HEK293 (cell line): Measurements from ENCODE around the gene SBF2.
A peak's percentile ranks its signal among the peaks of the same experiment; 100 is the strongest.

Experiments
- BCL11B ChIP-seq: fragments of 450-650 bp; formaldehyde crosslinking; IDR thresholded peaks from 2 replicates; pipeline ENCODE4 v1.5.1; 2016; ENCODE audit warnings: low read depth, missing biosample characterization, missing genetic modification characterization
- KLF1 ChIP-seq: fragments of 450-650 bp; formaldehyde crosslinking; IDR thresholded peaks from 2 replicates; pipeline ENCODE4 v1.5.1; 2016; ENCODE audit warnings: missing biosample characterization, missing genetic modification characterization
- KLF16 ChIP-seq: fragments of 450-650 bp; formaldehyde crosslinking; IDR thresholded peaks from 2 replicates; pipeline ENCODE4 v1.5.1; 2017; ENCODE audit warnings: missing biosample characterization, missing genetic modification characterization
- KLF17 ChIP-seq: fragments of 450-650 bp; formaldehyde crosslinking; IDR thresholded peaks from 2 replicates; pipeline ENCODE4 v1.5.1; 2016; ENCODE audit warnings: missing biosample characterization, missing genetic modification characterization
- KLF8 ChIP-seq: fragments of 450-650 bp; formaldehyde crosslinking; IDR thresholded peaks from 2 replicates; pipeline ENCODE4 v1.5.1; 2016; ENCODE audit warnings: missing biosample characterization, missing genetic modification characterization
- KLF9 ChIP-seq: fragments of 450-650 bp; formaldehyde crosslinking; IDR thresholded peaks from 2 replicates; pipeline ENCODE4 v1.5.1; 2016; ENCODE audit warnings: missing biosample characterization, missing genetic modification characterization, low read depth
- PRDM10 ChIP-seq: fragments of 450-650 bp; formaldehyde crosslinking; IDR thresholded peaks from 2 replicates; pipeline ENCODE4 v1.5.1; 2016; ENCODE audit warnings: missing biosample characterization, missing genetic modification characterization
- PRDM2 ChIP-seq: fragments of 450-650 bp; formaldehyde crosslinking; IDR thresholded peaks from 2 replicates; pipeline ENCODE4 v1.5.1; 2016; ENCODE audit warnings: missing biosample characterization, missing genetic modification characterization, borderline replicate concordance
- TRIM28 ChIP-seq: IDR thresholded peaks from 2 replicates; pipeline ENCODE4 v1.6.1; 2011; ENCODE audit warnings: low read length, control low read depth, borderline replicate concordance
- ZBTB21 ChIP-seq: fragments of 450-650 bp; formaldehyde crosslinking; IDR thresholded peaks from 2 replicates; pipeline ENCODE4 v1.5.1; 2017; ENCODE audit warnings: missing biosample characterization, missing genetic modification characterization
- ZBTB8A ChIP-seq: fragments of 450-650 bp; formaldehyde crosslinking; IDR thresholded peaks from 2 replicates; pipeline ENCODE4 v1.5.1; 2016; ENCODE audit warnings: missing biosample characterization, missing genetic modification characterization
- ZFP37 ChIP-seq: fragments of 450-650 bp; formaldehyde crosslinking; IDR thresholded peaks from 2 replicates; pipeline ENCODE4 v1.5.1; 2016; ENCODE audit warnings: missing biosample characterization, missing genetic modification characterization
- ZNF335 ChIP-seq: fragments of 450-650 bp; formaldehyde crosslinking; conservative IDR thresholded peaks from 2 replicates; pipeline ENCODE4 v1.5.1; 2016; ENCODE audit warnings: missing biosample characterization, missing genetic modification characterization
- ZNF530 ChIP-seq: fragments of 450-650 bp; formaldehyde crosslinking; IDR thresholded peaks from 2 replicates; pipeline ENCODE4 v1.5.1; 2016; ENCODE audit warnings: low read depth, missing biosample characterization, missing genetic modification characterization
- ZNF560 ChIP-seq: fragments of 450-650 bp; formaldehyde crosslinking; IDR thresholded peaks from 2 replicates; pipeline ENCODE4 v1.5.1; 2017; ENCODE audit warnings: missing biosample characterization, missing genetic modification characterization, borderline replicate concordance
- ZNF768 ChIP-seq: fragments of 450-650 bp; formaldehyde crosslinking; IDR thresholded peaks from 2 replicates; pipeline ENCODE4 v1.5.1; 2018; ENCODE audit warnings: missing biosample characterization, mild to moderate bottlenecking, missing genetic modification characterization
- TF ChIP-seq, protein P1 (sequence below): fragments of 450-650 bp; formaldehyde crosslinking; IDR thresholded peaks from 2 replicates; pipeline ENCODE4 v1.5.1; 2016; ENCODE audit warnings: missing biosample characterization, missing genetic modification characterization
- TF ChIP-seq, protein P2 (sequence below): fragments of 450-650 bp; formaldehyde crosslinking; IDR thresholded peaks from 2 replicates; pipeline ENCODE4 v1.5.1; 2016; ENCODE audit warnings: missing biosample characterization, missing genetic modification characterization, low read depth
- TF ChIP-seq, protein P3 (sequence below): fragments of 450-650 bp; formaldehyde crosslinking; IDR thresholded peaks from 2 replicates; pipeline ENCODE4 v1.5.1; 2016; ENCODE audit warnings: missing biosample characterization, missing genetic modification characterization

Gene SBF2

GRCh38 chr11:10307400-10308200 lies 13.6 kb upstream of the SBF2 start (continued):
- peak; percentile 67 for TF ChIP-seq KLF1 (tag by site-specific recombination)
- peak; percentile 35; the same call in 1 of the 2 replicates for TF ChIP-seq KLF17 (tag by site-specific recombination)
- TF ChIP-seq ZNF530, result no peak
- no peak; the same call in 1 of the 2 replicates for TF ChIP-seq TRIM28
- TF ChIP-seq ZFP37 (tag by site-specific recombination), result 0 out of 2 replicates have a peak, but pooled peaks have one; percentile 3
- TF ChIP-seq KLF9 (tag by site-specific recombination), result peak; percentile 28; the same call in 1 of the 2 replicates
- peak; percentile 90 for TF ChIP-seq ZBTB8A (tag by site-specific recombination)
- TF ChIP-seq, protein P1, sequence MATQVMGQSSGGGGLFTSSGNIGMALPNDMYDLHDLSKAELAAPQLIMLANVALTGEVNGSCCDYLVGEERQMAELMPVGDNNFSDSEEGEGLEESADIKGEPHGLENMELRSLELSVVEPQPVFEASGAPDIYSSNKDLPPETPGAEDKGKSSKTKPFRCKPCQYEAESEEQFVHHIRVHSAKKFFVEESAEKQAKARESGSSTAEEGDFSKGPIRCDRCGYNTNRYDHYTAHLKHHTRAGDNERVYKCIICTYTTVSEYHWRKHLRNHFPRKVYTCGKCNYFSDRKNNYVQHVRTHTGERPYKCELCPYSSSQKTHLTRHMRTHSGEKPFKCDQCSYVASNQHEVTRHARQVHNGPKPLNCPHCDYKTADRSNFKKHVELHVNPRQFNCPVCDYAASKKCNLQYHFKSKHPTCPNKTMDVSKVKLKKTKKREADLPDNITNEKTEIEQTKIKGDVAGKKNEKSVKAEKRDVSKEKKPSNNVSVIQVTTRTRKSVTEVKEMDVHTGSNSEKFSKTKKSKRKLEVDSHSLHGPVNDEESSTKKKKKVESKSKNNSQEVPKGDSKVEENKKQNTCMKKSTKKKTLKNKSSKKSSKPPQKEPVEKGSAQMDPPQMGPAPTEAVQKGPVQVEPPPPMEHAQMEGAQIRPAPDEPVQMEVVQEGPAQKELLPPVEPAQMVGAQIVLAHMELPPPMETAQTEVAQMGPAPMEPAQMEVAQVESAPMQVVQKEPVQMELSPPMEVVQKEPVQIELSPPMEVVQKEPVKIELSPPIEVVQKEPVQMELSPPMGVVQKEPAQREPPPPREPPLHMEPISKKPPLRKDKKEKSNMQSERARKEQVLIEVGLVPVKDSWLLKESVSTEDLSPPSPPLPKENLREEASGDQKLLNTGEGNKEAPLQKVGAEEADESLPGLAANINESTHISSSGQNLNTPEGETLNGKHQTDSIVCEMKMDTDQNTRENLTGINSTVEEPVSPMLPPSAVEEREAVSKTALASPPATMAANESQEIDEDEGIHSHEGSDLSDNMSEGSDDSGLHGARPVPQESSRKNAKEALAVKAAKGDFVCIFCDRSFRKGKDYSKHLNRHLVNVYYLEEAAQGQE (tag by site-specific recombination), result peak; percentile 10; the same call in 1 of the 2 replicates
- peak; percentile 55; the same call in 1 of the 2 replicates for TF ChIP-seq ZBTB21 (tag by site-specific recombination)
- TF ChIP-seq, protein P2, sequence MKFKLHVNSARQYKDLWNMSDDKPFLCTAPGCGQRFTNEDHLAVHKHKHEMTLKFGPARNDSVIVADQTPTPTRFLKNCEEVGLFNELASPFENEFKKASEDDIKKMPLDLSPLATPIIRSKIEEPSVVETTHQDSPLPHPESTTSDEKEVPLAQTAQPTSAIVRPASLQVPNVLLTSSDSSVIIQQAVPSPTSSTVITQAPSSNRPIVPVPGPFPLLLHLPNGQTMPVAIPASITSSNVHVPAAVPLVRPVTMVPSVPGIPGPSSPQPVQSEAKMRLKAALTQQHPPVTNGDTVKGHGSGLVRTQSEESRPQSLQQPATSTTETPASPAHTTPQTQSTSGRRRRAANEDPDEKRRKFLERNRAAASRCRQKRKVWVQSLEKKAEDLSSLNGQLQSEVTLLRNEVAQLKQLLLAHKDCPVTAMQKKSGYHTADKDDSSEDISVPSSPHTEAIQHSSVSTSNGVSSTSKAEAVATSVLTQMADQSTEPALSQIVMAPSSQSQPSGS (tag by site-specific recombination), result no peak
- TF ChIP-seq, protein P3, sequence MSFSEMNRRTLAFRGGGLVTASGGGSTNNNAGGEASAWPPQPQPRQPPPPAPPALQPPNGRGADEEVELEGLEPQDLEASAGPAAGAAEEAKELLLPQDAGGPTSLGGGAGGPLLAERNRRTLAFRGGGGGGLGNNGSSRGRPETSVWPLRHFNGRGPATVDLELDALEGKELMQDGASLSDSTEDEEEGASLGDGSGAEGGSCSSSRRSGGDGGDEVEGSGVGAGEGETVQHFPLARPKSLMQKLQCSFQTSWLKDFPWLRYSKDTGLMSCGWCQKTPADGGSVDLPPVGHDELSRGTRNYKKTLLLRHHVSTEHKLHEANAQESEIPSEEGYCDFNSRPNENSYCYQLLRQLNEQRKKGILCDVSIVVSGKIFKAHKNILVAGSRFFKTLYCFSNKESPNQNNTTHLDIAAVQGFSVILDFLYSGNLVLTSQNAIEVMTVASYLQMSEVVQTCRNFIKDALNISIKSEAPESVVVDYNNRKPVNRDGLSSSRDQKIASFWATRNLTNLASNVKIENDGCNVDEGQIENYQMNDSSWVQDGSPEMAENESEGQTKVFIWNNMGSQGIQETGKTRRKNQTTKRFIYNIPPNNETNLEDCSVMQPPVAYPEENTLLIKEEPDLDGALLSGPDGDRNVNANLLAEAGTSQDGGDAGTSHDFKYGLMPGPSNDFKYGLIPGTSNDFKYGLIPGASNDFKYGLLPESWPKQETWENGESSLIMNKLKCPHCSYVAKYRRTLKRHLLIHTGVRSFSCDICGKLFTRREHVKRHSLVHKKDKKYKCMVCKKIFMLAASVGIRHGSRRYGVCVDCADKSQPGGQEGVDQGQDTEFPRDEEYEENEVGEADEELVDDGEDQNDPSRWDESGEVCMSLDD (tag by site-specific recombination), result peak; percentile 81
- TF ChIP-seq KLF16, result no peak; the same call in 1 of the 2 replicates
- TF ChIP-seq PRDM10 (tag by site-specific recombination), result peak; percentile 43
- TF ChIP-seq KLF8 (tag by site-specific recombination), result peak; percentile 80; the same call in 1 of the 2 replicates
- TF ChIP-seq ZNF560 (tag by site-specific recombination), result no peak
- no peak for TF ChIP-seq ZNF768 (tag by site-specific recombination)
- no peak for TF ChIP-seq PRDM2 (tag by site-specific recombination)
- TF ChIP-seq BCL11B, result peak; percentile 71
- TF ChIP-seq ZNF335 (tag by site-specific recombination), result peak; percentile 91
